Activated CD8-positive, alpha-beta memory T cell treated with anti-CD3 and anti-CD28 coated beads for 4 hours (primary cell): ENCODE data around the gene CSPG4.
"Not testable (repeated sequence)": the region's sequence is repeated elsewhere in the genome, so short reads cannot be mapped to it uniquely, and the experiment has no call there.

ENCODE experiments used
- DNase-seq, 2 donors: peaks; one replicate each; pipeline ENCODE4 v3.0.0-alpha.2; 2020; ENCODE audit warnings: low read depth in 2 of 2

The CSPG4 gene

DNA sequence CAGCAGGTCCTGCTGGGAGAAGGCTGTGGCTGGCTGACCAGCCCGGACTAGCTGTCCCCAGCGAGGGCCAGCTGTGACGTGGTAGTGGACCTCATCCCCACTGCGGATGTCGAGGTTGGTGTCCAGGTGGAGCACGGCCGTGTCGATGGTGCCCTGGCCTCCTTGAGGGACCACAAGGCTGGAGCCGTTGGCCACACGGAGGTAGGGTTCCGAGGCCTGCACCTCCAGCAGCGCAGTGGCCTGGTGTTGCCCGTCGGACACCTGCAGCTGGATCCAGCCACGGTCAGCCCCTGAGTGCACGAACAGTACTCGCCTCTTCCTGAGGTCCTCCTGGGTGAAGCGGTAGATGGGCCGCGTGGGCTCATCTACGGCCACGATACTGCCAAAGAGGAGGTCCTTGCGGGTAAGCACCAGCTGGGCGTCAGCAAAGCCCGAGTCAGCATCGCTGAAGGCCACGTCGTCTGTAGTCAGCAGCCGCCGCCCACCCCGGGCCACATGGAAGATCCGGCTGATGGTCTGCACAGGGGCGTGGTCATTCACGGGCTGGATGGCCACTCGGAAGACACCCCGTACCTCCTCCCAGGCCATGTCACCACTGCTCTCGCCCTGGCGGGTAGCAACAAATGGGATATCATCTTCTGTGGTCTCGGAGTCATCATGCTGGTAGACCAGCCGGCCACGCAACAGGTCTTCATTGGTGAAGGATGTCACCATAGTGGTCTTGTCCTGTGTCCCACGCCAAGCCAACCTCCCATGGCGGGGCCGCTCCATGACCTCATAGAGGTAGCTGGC is 25.0 kb downstream of the CSPG4 start:
- no peak for DNase-seq

DNA sequence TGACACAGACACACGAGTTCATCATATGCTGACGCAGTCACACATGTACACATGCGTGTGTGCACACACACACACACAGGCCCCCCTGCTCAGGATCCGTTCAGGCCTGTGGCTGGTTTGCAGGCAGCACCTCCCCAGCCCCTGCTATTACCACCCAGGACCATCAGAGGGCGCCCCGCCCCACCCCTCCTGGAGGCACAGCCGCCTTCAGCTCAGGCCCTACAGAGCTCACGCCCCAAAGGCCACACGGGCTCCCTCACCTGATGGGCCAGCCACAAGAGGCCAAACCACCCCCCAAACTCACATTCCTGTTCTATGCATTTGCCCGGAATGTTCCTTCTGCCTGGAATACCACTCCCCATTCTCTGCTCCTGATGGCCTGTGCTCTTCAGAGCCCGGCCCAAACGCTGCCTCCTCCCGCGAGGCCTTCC is 26.4 kb downstream of the CSPG4 start:
- DNase-seq = peak; percentile 37 to 46

DNA sequence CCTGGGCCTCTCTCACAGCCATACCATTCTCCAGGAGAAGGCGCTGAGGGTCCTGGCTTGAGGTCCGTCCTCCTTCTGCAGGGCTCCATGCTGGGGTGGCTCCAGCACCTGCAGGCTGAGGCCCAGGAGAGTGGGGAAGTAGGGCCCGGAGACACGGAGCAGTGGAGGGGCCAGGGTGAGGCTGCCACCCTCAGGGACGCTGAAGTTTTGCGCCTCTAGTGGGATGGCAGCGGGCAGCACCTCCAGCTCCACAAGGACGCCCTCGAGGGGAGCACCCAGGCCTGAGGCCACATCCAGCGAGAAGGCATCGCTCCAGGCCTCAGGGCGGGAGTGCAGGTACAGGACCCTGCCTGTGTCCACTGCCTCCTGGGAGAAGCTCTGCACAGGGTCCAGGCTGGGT is 27.5 kb downstream of the CSPG4 start:
- DNase-seq = no peak

DNA sequence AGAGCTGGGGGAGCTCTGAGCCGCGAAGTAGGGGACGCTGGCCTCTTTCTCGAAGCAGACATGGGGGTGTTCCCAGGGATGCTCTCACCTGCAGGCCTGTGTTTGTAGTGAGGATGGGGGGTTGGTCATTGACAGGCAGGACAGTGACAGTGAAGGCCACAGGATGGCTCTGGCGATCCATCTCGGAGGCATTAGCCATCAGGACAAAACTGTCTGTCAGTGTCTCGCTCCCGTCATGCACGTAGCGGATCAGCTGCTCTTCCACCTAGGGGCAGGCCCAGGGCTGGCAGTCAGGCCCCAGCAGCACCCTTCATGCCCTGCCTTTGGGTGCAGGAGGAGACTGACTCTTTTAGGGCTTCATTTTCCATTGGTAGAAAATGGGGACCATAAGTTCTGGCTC is 28.0 kb downstream of the CSPG4 start:
- DNase-seq = no peak

DNA sequence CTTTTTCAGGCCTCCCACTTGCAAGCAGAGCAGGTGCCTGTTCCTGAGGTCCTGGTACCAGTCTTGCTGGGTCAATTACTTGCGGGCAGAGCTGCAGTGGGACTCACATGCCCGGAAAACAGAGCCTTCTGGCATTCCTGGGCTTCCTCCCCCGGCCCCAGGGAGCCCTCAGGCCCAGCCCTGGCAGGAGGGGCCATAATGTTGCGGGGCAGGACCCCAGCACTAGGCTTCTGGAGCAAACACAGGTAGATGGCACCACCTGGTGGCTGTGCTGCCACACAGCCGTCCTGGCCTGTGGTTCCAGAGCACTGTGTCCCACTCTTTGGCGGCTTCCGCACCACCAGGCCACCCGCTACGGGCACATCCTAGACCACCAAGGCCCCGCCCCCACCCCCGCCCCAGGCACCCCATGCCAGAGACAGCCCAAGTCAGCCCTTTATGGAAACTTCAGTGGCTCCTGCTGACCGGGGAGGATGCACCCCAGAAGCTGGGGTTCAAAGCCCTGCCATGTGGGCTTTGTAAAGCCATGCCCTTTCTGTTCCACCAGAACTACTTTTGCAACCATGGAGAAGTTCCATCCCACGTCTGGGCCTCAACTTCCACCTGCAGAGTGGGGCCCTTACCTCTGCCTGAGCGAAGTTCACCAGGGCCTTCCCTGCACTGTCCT is 28.9 kb downstream of the CSPG4 start:
- peak; percentile 20 to 31 for DNase-seq

DNA sequence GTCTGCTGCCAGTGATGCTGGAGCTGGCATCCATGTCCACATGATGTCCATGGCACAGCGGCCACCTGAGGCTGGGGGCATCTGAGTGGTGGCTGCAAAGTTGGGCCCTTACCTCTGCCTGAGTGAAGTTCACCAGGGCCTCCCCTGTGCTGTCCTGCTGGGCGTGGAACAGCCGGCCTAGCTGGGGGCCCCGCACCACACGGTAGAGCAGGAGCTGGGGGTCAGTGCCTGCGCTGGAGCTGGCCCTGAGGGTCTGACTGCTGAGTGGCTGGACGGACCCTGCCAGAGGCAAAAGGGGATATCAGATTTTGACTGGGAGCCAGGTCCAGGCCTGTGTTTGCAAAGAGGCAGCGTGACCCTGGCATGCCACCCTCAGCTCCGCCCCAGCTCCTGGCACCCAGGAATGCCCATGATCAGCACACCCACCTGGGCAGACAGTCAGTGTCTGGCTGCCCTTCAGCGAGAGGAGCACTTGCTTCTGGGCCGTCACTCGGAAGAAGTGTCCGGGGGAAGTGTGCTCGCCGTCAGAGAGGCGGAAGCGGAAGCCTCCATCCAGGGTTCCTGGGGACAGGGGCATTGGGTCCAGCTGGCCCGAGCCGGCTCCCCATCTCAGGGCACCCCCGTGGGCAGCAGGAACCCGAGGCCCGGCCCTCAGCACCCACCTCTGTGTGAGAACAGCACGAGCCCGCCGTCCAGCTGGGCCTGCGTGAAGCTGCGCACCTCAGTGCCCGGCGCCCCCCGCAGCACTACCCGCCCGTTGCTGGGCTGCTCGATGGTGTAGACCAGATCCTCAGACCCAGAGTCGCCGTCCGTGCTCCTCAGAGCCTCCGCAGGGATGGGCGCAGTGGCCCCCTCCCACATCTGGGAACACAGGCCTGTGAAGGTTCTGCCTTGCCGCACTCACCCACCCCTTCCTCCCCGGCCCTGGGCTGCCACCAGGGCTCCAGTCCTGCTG is 30.2 kb downstream of the CSPG4 start:
- no peak for DNase-seq

DNA sequence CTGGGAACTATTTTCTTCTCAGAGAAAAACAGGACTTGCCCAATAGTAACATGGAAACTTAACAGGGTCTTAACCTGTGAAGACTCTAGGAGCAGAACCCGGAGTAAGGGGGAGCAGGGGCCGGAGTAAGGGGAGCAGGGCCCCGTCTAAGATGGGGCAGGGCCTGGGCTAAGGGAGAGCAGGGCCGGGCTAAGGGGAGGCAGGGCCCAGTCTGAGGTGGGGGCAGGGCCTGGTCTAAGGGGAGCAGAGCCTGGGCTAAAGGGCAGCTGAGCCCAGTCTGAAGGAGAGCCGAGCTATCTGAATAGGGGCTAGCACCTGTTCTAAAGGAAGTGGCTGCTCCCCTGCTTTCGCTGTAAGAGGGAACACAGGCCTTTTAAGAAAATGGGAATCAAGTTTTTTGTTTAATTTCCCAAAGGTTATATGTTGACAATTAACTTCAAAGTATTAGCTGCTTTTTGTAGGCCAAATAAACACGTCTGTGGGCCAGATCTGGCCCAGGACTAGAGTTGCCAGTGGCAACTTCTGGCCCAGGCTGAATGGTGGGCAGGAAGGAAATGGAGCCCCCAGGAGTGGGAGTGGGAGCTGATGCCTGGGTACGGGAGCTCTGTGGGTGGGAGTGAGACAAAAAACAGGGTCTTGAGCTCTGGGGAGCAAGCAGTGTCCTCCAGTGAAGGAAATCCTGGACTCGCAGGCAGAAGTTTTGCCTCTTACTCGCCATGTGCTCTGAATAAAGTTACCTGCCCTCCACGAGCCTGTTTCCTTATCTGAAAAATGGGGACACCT is 32.5 kb downstream of the CSPG4 start:
- DNase-seq = no peak

DNA sequence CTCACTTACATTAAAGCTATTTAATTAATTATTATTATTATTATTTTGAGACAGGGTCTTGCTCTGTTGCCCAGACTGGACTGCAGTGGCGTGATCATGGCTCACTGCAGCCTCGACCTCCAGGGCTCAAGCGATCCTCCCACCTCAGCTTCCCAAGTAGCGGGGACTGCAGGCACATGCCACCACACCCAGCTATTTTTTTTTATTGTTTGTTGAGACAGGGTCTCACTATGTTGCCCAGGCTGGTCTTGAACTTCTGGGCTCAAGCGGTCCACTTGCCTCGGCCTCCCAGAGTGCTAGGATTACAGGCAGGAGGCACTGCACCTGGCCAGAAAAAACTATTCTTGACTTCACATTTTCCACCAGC is 34.3 kb downstream of the CSPG4 start:
- not testable (repeated sequence) for DNase-seq

DNA sequence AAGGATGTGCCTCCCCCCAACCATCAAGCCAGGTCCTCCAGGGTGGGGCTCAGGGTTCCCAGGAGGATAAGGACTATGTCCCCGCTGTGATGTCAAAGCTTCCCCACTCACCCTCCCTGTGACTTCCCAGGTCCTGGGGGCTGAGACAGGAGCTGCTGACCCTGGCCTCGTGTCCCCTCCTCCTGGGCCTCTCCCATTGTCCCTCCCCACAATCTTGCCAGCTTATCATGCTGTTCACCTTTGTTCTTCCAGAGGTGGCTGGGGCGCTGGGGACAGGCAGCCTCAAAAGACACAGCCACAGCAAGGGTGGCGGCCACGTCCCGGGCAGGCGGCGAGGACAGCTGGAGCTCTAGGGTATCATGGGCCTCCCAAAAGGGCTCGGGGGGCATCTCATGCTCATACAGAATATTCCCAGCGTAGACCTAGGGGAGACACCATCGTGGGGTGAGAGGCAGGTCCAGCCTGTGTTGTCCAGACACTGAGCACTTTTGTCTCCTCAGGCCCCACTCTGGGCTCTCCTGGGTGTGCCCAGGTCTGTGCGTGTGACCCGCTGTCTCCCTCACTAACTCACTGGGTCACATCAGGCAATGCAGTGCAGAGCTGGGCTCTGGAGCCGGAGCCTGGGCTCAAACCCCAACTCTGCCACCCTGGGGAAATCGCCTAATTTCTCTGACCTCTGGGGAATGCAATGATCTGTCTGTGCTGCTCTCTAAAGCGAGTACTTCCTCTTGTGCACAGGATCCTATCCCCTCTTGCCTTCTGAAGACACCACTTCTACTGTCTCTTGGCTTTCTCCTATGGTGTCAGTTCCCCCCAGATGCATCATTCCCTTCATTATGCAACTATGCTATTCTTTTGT is 35.0 kb downstream of the CSPG4 start:
- DNase-seq = no peak

DNA sequence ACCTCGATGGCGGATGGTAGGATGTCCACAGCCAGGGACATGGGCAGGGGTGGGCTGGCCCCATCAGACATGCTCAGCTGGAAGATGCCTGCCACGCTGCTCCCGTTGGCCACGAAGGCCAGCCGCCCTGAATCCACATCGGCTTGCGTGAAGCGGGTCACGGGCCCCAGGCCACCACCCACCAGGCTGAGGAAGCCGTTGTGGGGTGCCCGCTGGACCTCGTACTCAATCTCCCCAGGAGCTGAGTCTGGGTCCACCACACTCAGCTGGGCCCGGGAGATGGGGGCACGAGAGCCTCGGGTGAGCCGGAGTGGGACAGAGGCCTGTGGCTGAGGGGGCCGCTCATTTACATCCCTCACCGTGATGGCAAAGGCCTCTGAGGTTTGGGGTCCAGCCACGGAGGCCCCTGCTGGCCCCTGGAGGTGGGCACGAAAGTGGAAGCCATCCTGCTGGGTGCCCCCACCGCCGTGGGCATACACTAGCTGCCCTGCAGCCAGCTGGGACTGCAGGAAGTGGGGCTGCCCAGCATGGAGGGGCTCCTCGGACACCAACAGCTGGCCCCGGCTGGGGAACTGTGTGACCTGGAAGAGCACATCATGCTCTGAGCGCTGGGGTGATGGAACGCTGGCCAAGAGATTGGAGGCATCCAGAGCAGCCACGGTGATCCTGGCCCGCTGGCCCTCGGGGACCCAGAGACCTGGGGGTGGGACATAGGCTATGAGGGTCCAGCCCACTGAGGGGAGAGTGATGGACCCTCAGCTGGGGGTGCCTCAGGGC is 35.8 kb downstream of the CSPG4 start:
- DNase-seq = no peak

DNA sequence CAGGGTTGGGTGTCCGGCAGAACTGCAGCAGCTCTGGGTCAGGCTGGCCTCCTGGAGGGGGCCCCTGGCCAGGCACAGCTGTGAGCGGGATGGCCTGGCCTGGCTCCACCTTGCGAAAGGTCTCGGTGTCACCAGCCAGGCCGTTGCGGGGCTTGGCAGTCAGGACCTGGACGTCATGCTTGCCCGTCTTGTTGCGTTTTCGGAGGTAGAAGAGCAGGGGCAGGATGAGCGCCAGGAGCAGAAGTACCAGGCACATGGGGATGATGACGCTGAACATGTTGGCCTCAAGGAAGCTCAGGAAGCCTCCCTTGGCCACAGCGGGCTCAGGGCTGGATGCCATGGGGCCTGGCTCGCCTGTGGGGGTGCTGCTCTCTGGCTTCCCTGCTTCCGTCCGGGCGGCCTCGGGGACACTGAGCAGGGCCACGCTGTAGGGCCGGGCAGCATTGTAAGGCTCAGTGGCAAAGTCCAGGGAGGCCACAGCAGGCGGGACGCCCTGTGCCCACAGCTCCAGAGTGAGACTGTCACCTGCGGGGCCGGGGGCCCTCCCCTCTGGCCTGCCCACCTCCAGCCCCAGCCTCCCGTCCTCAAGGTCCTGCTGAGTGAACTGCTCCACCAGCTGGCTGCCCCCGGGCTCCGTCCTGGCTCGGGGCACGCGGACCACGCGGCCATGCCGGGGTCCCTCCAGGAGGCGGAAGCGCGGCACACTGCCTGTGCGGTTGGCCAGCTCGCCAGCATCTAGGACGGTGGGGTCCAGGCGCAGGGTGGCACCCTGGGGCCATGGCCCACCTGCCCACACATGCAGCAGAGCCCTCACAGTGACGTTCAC is 36.9 kb downstream of the CSPG4 start:
- no peak for DNase-seq

DNA sequence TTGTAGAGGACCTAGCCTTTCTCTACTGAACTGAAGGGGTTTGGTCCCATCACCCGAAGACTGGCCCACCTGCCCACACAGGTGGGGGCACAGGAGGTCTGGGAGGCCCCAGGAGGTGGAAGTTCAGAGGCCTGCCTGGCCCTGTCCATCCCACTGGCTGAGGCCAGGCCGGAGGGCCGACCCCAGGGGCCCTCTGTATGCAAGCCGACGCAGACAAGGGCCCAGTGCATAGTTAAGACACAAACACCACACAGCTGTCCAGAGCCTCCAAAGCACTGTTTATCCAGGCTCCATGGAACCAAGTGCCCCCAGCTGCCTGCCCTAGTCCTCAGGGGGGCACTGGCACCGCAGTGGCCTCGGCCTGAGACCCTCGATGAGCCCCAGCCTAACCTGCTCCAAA is 38.3 kb downstream of the CSPG4 start:
- DNase-seq = no peak

DNA sequence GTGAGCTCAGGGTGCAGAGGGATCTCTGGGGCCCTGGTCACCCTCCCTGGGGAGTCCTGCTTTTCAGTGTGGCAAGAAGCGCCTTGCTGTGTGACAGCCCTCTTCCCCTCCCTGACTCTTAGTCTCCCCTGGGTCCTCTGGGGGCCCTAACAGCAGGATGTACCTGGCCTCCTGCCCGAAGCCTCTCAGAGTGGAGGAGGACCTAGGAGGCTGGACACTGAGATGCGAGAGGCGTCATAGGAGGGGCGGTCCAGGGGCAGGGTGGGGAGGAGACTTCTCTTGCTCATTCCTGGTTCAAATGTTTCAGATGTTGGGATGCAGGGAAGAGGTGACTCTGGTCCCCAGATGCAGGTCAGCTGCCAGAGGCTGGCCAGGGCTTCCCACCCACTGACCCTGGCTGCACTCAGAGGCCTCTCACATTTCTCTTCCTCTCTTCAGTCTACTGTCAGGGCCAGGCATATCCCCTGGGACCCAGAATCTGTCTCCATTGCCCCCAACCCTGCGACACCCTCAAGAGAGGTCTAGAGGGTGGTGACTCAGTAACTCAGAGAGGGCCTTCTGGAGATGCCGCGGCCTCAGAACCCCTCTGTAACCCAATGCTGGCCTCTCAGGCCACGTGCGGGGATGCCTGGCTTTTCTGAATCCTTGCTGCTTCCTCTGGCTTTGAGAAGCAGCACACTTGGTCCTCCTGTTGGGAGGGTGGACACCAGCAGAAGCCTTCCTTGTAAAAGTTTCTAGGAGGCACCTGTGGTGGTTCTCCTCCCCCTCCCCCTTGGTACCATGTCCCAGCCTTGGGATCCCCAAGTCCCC is 39.0 kb downstream of the CSPG4 start:
- no peak for DNase-seq

DNA sequence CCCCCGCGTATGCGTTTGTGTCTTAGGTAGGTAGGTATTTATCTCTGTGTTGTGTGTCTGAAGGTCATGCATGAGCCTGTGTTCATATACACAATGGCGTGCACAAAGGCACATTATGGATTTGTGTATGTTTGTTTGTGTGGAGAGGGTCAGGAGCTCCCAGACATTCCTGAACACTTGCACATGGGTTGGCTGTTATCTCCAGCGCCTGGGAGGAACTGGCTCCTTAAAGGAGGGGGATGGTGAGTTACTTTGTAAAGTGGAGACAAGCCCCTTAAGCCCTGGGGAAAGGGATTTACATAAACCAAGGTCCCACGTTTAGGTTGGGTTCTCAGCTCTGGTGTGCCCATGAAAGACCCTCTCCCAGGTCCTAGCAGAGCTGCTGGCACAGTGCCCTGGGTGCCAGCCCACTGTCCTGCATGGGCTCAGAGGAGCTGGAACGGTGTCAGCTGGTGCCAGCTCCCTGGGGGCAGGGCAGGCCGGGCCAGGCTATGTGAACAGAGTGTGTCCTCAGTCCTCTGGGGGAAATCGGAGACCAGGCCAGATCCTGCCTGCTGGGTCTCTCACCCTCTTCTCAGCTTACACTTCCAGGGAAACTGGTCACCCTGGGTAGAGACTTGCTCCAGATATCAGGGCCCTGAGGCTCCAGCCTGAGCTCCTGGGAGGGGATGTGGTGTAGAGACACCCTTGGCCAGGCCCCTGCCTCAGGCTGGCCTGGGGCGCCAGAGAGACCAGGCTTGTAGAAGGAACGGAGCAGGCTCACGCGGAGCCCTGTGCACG is 39.8 kb downstream of the CSPG4 start:
- DNase-seq = no peak

DNA sequence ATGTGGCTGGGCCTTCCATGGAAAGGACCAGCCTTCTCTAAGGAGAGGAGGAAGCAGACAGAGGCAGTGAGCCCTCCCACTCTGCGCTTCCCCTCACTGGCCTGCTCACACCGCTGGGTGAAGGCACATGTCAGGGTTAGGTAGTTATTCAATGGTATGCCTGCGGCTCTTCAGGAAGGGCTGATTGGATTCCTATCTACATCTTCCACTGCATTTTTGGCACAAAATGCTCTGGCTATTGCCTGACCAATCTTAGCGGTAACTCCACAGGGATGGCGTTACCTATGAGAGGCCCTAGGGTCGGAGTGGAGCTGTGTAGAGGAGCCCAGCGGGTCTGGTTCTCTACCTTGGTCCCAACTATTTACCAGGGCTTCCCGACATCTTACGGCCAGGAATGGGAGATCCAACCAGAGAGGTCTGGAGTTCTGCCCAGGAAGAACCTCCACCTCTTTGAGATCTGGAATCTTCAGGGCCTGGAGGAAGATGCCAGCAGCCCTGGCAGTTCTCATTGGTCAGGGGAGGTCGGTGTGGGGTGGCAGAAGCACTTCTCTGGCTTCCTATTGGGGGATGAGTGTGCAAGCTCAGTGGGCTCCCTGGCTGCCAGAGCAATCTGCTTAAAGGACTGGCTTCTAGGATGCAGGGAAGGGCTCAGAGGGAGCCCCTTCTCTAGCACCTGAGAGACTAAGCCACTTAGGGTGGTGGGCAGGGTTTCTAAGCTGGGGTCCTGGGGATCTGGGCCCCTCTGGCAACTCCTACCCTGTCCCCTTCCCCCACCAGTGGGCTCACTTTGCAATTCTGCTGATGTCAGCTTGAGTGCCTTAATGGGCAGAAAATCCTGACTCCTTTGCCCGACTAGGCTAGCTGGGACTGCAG is 40.7 kb downstream of the CSPG4 start:
- no peak for DNase-seq

DNA sequence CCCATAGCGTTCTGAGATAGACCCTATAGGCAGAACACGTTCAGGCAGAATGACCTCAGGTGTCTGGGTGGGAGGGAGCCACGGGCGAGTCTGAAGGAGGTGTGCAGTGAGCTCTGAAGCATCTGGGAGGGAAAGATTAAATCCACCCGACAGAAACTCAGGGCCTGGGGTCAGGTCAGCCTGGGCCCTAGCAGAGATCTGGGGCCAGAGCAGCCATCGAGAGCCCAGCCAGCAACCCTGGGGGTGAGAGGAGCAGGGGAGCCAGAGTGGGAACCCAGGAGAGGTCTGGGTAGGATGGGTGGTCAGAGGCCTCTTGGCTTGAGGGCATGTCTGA is 42.8 kb downstream of the CSPG4 start:
- no peak for DNase-seq
